Measurements from ENCODE around the gene IFITM10.
"Not testable (repeated sequence)": the region's sequence is repeated elsewhere in the genome, so short reads cannot be mapped to it uniquely, and the experiment has no call there.

The IFITM10 gene

DNA sequence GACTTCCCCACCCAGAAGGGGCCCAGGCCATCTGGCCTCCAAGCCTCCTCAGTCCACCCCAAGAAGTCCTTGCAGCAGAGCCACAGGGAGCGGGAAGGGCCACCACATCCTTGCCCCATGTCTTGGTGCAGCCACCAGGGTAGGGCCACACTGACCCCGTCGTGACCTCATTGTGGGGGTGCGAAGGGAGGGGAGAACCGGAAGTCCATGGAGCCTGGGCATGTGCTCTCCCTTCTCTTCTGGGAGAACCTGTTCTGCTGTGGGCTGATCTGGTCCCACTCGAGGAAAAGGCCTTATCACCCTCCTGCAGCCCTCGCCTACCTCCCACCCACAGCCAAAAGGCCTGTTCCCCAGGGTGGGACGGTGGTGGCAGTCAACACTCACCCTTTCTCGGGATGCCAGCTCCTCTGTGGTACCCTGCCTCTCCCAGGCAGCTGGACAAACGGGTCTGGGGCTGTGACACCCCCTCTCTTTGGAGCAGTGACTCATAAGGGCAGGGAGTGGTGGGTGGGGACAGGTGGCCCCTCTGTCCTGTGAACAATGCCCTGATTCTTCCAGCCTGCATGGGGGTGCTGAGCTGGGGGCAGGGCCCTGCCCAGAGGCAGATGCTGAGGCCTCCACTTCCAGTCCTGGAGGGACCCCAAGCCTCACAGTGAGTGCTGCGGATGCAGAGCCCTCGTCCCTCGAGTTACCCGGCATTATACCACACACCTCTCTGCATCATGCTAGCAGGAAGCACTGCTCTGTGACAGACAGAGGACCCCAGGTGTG is 27.9 kb upstream of the IFITM10 start:
- DNase-seq = no peak

DNA sequence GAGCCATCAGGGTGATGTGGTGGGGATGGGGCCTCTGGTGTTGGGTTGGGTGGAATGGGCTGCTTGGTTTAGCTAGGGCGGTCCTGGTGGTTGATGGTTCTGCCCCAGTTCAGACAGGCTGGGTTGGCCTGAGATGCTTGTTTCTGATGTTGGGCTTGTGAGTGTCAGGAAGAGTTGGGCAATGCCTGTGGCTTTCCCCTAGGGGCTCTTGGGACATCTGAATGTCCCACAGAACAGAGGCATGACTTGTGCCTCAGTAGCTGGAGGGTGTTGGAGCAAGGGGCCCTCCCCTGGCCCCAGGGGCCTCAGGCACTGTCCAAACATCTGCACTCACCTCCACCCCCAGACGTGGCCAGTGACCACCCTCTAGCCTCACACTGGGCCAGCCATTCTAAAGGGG is 27.3 kb upstream of the IFITM10 start:
- no peak for DNase-seq

DNA sequence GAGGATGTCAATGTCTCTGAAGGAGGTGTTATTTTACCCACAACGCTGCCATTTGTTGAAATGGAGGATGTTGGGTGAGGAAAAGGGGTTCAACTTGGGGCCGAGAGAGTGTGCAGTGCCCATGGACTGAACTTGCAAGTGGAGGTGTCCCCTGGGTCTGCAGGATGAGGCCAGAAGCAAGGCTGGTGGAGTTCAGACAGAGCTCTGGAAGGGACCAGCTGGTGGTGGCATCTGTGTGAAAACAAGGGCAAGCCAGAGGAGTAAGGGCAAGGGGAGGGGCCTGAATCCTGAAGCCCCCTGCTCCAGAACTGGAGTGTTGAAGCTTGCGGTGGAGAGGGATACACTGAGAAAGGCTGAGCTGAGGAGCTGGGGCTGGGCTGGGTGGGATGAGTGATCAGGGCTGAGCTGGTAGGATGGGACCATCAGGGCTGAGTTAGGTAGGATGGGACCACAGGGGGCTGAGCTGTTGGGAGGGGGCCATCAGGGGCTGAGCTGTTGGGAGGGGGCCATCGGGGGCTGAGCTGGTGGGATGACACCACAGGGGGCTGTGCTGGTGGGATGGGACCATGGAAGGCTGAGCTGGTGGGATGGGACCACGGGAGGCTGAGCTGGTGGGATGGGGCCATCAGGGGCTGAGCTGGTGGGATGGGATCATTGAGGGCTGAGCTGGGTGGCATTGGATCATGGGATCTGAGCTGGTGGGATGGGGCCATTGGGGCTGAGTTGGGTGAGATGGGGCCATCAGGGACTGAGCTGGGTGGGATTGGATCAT is 26.7 kb upstream of the IFITM10 start:
- DNase-seq = no peak

GRCh38 chr11:1776331-1776851 is 26.0 kb upstream of the IFITM10 start:
- no peak for DNase-seq

DNA sequence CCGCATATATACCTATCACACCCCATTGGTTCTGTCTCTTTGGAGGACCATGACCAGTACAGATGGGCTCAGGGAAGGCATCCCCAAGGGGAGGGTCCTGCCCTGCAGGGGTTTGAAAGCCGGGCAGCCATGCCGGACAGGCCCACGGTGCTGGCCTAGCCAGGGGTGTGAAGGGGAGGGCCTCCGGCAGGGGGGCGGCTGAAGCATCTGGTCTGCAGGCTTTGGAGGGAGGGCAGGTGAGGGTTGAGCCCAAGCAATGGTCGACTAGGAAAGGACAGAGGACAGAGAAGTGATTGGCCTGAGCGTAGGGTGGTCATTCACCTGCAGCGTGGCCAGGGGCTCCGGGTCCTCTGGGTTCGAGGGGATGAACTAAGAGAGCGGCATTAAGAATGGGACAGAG is 24.5 kb upstream of the IFITM10 start:
- no peak for DNase-seq

- DNase-seq = no peak
Observed at GRCh38 chr11:1773994-1774550, 23.7 kb upstream of the IFITM10 start.

DNA sequence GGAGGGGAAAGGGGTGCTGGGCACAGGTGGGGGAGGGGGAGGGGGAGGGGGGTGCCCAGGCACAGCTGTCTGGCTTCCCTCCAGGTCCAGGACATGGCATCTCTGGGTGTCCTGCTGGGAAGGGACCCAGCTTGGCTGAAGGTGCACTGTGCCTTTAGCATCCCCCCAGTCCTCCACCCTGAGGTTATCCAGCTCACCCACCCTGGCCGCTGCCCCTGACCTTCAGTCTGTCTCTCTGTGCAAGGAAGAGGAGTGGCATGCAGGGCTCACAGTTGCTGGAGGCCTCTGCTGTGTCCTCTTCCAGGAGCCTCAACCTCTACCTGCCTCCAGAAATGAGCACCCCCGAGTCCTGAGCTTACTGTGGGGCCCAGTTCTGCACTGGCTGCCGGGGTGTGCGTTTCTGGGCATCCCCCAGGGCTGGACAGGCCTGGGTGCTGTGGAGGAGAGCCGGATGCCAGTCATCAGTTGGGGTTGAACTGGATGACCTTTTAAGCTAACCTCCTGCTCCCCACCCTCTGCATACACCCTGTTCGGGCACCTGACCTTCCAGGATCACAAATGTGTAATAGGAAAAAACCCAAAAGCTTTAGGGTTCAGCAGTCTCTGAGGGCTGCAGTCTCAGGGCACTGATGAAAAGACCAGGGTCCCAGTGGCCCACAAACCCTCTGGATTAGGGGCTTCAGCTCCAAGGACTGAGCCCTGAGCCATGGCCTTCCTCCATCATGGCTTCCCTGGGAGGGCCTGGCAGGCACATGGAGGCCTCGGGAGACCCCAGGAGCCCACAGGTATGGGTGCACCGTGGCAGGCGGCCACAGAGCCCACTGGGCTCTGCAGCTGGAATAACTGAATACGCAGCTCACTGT is 23.0 kb upstream of the IFITM10 start:
- DNase-seq = no peak

DNA sequence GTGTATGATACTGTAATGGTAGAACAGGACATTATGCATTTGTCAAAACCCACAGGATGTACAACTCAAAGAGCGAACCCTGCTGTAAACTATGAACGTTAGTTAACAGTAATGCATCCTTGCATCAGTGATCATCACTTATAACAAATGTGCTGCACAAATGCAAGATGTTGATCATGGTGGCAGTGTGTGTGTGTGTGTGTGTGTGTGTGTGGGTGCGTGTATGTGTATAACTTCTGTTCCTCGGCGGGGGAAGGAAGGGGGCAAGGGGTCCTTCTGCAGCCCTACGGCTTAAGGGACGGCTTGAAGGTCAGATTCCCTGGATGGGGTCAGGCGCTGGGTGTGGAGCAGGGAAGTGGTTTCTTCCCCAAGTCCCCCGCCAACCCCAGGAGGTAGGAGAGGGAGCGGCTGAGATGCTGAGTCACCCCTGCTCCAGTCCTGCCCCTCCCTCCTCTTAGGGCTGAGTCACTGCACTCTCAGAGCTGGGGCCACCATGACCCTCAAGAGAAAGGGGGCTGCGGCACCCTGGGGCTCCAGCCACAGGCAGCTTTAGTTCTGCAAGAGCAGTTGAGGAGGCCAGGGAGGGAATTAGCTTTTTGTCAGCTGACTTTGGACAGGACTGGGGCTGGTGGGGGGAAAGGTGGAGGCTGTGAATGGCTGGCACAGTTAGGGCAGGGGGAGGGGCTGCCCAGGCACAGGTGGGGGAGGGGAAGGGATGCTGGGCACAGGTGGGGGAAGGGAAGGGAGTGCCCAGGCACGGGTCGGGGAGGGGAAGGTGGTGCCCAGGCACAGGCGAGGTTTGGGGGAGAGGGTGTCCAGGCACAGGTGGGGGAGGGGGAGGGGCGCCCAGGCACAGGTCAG is 22.1 kb upstream of the IFITM10 start:
- DNase-seq = peak in 2 of 56 donors; percentile 20 to 34

- no peak for DNase-seq
Observed at GRCh38 chr11:1771700-1772099, 21.3 kb upstream of the IFITM10 start.

- DNase-seq = no peak
Observed at GRCh38 chr11:1771273-1771672, 20.9 kb upstream of the IFITM10 start.

- DNase-seq = no peak
Observed at GRCh38 chr11:1770528-1770927, 20.1 kb upstream of the IFITM10 start.

DNA sequence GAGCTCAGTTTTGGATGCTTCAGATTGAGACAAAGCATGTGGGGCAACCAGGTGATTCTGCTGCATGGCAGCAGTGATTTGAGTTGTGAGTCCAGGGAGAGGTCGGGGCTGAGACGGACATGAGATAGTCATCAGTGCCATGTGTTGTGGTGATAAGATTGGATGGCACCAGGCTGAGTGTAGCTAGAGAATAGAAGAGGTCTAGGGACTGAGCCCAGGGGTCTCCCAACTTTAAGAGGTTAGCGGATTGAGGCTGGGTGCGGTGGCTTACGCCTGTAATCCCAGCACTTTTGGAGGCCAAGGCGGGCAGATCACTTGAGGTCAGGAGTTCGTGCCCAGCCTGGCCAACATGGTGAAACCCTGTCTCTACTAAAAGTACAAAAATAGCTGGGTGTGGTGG is 19.7 kb upstream of the IFITM10 start:
- no peak for DNase-seq

GRCh38 chr11:1769304-1769936 is 19.0 kb upstream of the IFITM10 start:
- DNase-seq = not testable (repeated sequence)

DNA sequence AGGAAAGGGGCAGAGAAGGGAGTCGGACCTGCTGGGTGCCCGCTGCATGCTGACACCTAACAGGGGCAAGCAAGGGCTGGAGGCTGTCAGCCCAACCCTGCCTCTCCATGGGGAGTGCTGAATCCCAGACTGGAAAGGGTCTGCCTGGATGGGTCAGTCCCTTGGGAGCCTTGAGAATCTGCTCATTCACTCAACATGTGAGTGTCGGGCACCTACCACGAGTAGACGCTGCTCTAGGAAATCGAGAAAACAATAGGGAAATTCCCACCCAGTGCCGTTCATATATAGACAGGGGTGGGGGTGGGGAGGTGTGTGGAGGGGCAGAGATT is 17.7 kb upstream of the IFITM10 start:
- DNase-seq = no peak

GRCh38 chr11:1767399-1768140 is 17.2 kb upstream of the IFITM10 start:
- DNase-seq = no peak

GRCh38 chr11:1766719-1767398 is 16.5 kb upstream of the IFITM10 start:
- no peak for DNase-seq

GRCh38 chr11:1765871-1766718 is 15.7 kb upstream of the IFITM10 start:
- no peak for DNase-seq

Measured in amygdala (tissue), 56 donors.